KMS-11 (cell line): Measurements from ENCODE around the gene KAT8.

Experiments used
- H2AFZ ChIP-seq: fragments of 200-600 bp; sonication (generic); 2 replicates; pipeline ENCODE4 v1.6.1; 2016; ENCODE audit warnings: antibody characterized with exemption, mixed run types, low read depth
- H3K27ac ChIP-seq: fragments of 200-600 bp; sonication (generic); 2 replicates; pipeline ENCODE4 v1.6.1; 2016; ENCODE audit warnings: mild to moderate bottlenecking, mixed run types
- H3K27me3 ChIP-seq: fragments of 200-600 bp; sonication (generic); 2 replicates; pipeline ENCODE4 v1.6.1; 2017; ENCODE audit warnings: mild to moderate bottlenecking, low read depth, mixed run types, moderate library complexity; ENCODE audit not compliant: insufficient read depth
- H3K36me3 ChIP-seq: fragments of 200-600 bp; sonication (generic); 2 replicates; pipeline ENCODE4 v1.6.1; 2017; ENCODE audit warnings: mild to moderate bottlenecking, mixed run types; ENCODE audit not compliant: insufficient read depth
- H3K4me1 ChIP-seq: fragments of 200-600 bp; sonication (generic); 2 replicates; pipeline ENCODE4 v1.6.1; 2016; ENCODE audit warnings: mild to moderate bottlenecking, low read depth, mixed run types; ENCODE audit not compliant: poor library complexity, severe bottlenecking
- H3K4me2 ChIP-seq: fragments of 200-600 bp; sonication (generic); 2 replicates; pipeline ENCODE4 v1.7.0; 2016; ENCODE audit warnings: mild to moderate bottlenecking, mixed run types
- H3K4me3 ChIP-seq: fragments of 200-600 bp; sonication (generic); IDR thresholded peaks from 2 replicates; pipeline ENCODE4 v1.6.1; 2017; ENCODE audit warnings: low read depth, low read length, mixed read lengths; ENCODE audit not compliant: insufficient read depth
- H3K79me2 ChIP-seq: fragments of 200-600 bp; sonication (generic); 2 replicates; pipeline ENCODE4 v1.6.1; 2016; ENCODE audit warnings: low read depth, mixed run types; ENCODE audit not compliant: insufficient read depth
- H3K9ac ChIP-seq: fragments of 200-600 bp; sonication (generic); 2 replicates; pipeline ENCODE4 v1.6.1; 2016; ENCODE audit warnings: mild to moderate bottlenecking, mixed run types
- H4K20me1 ChIP-seq: fragments of 200-600 bp; sonication (generic); 2 replicates; pipeline ENCODE4 v1.6.1; 2016; ENCODE audit warnings: mild to moderate bottlenecking, mixed run types; ENCODE audit not compliant: insufficient read depth
- CTCF ChIP-seq: fragments of 200-600 bp; sonication (generic); conservative IDR thresholded peaks from 2 replicates; pipeline ENCODE4 v1.6.1; 2017; ENCODE audit warnings: low read depth, mild to moderate bottlenecking, antibody characterized with exemption, low read length, moderate library complexity, mixed read lengths

Gene KAT8

GRCh38 chr16:31114468-31114867 lies 3.0 kb upstream of the KAT8 start:
- H3K36me3 ChIP-seq: no peaks in the 10 kb centered on the region
- H3K4me1 ChIP-seq: peaks cover 10% of the 10 kb centered on the region
- H3K27me3 ChIP-seq: no peaks in the 10 kb centered on the region
- no peak overlapping the region for H2AFZ ChIP-seq
- H3K27ac ChIP-seq: no peak overlapping the region
- H3K4me3 ChIP-seq: no peak overlapping the region
- no peaks in the 10 kb centered on the region for H4K20me1 ChIP-seq
- H3K4me2 ChIP-seq: no peak overlapping the region
- TF ChIP-seq CTCF: no peak
- H3K9ac ChIP-seq: no peak overlapping the region
- peaks cover 19% of the 10 kb centered on the region for H3K79me2 ChIP-seq

DNA sequence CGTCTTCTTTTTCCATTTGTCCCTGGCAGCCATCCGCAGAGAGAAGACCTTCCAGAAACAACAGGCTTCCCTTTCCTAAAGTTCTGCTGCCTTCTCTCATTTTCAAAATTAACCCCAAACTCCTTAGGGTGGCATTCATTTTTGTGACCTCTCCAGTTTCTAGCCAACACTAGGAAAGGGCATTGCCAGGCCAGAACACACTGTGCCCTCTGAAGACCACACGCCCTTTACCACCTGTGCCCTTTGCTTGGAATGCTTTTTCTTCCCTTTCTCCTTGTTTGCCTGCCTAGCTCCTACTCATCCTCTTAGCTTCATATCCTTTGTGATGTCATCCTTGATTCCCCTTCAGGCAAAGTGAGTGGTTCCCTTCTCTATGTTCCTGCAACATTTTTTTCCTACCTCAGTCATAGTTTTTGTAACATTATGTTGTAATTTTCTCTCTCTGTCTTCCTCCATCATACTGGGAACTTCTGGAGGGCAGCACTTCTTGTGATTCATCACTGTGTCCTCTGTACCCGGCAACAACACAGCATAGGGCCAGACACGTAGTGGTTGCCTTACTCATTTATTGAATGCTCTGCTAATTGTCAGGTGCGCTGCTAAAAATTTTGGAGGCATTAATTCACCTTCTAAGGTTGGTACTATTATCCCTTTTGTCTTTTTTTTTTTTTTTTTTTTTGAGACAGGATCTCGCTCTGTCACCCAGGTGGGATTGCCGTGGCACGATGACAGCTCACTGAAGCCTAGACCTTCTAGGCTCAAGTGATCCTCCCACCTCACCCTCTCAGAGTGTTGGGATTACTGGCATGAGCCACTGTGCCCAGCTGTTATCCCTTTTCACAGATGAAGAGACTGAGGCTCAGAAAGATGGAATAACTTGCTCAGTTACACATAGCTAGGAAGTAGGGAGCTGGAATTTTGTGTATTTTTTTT lies 1.0 kb downstream of the KAT8 start:
- Histone ChIP-seq H2AFZ (peak overlapping the region; percentile 28; the same call in 1 of the 2 replicates), H3K79me2 (peaks cover 15% of the 10 kb centered on the region), H3K36me3 (no peaks in the 10 kb centered on the region; the same call in 1 of the 2 replicates), H4K20me1 (no peaks in the 10 kb centered on the region), H3K27me3 (no peaks in the 10 kb centered on the region), H3K4me3 (peak overlapping the region; percentile 30), H3K9ac (peak overlapping the region; percentile 35; the same call in 1 of the 2 replicates), H3K4me2 (peak overlapping the region; percentile 98), H3K4me1 (peaks cover 10% of the 10 kb centered on the region), H3K27ac (peak overlapping the region; percentile 20; the same call in 1 of the 2 replicates)
- no peak for TF ChIP-seq CTCF

DNA sequence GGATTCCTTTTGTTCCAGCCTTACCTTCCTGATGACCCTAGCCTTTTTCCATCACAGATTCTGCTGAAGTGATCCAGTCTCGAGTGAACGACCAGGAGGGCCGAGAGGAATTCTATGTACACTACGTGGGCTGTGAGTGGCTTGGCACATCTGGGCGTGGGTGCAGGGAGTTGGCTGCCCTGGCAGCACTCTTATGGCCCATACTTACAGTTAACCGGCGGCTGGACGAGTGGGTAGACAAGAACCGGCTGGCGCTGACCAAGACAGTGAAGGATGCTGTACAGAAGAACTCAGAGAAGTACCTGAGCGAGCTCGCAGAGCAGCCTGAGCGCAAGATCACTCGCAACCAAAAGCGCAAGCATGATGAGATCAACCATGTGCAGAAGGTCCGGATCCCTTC lies 2.7 kb downstream of the KAT8 start:
- no peaks in the 10 kb centered on the region for H4K20me1 ChIP-seq
- no peaks in the 10 kb centered on the region for H3K27me3 ChIP-seq
- H3K36me3 ChIP-seq: no peaks in the 10 kb centered on the region; the same call in 1 of the 2 replicates
- H2AFZ ChIP-seq: no peak overlapping the region
- H3K4me2 ChIP-seq: no peak overlapping the region
- H3K79me2 ChIP-seq: peaks cover 15% of the 10 kb centered on the region
- H3K9ac ChIP-seq: no peak overlapping the region
- no peak overlapping the region for H3K4me3 ChIP-seq
- TF ChIP-seq CTCF: no peak
- no peak overlapping the region for H3K27ac ChIP-seq
- H3K4me1 ChIP-seq: peaks cover 10% of the 10 kb centered on the region

DNA sequence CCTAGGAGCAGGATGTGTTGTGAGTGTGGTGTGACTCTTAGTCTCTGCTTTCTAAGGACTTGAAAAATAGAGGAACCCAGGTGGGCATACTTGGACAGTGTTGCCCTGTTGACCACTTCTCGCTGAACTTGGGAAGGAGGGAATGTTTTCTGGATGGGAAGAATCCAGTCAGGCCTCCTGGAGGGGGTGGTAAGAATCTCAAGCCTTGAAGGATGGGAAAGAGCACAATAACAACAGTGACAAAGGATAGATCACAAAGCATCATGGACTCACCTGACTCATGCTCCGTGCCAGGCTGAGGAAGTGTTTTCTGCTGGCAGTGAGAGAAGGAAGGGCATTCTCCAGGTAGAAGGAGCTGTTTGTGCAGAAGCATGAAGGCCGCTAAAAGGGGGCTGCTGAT lies 8.4 kb downstream of the KAT8 start:
- Histone ChIP-seq H3K9ac (no peak overlapping the region), H4K20me1 (no peaks in the 10 kb centered on the region), H3K27me3 (no peaks in the 10 kb centered on the region), H3K36me3 (no peaks in the 10 kb centered on the region), H2AFZ (no peak overlapping the region), H3K4me2 (no peak overlapping the region), H3K79me2 (no peaks in the 10 kb centered on the region), H3K4me3 (no peak overlapping the region), H3K4me1 (no peaks in the 10 kb centered on the region), H3K27ac (no peak overlapping the region)
- TF ChIP-seq CTCF: no peak
